ENCODE results near the gene KRT38. TPM values are rescaled to one million over a fixed set of nuclear protein-coding genes. Genes with fewer than 3 reads are reported as not detected.

Gene KRT38
- polyA plus RNA-seq, 1 experiment, result 0.72 TPM

GRCh38 chr17:41439375-41439774 lies 1.4 kb downstream of the KRT38 start:
- ChIA-PET POLR2A (interaction anchor here (0.7 kb wide), 1 partner anchor 36 kb away, joined by 4 read pairs; no protein-coding TSS in a partner anchor), CTCF (interaction anchor here (0.5 to 1.9 kb wide), 3 partner anchors 109 to 632 kb away, joined by 3 to 6 read pairs (median 5); no protein-coding TSS in a partner anchor)
- H3K4me3 ChIP-seq (ENCODE audit: low read depth, low read length), result no peak overlapping the region
- no peaks in the 10 kb centered on the region for H3K36me3 ChIP-seq (ENCODE audit: control insufficient read depth, insufficient read depth, low read length)
- H3K27me3 ChIP-seq (ENCODE audit: control insufficient read depth, insufficient read depth, low read length), result no peaks in the 10 kb centered on the region
- no peak for DNase-seq (ENCODE audit: low read depth)
- no peak for TF ChIP-seq CTCF (IDR thresholded peaks at IDR 0.05; ENCODE audit: insufficient read depth, low read depth, low read length)

DNA sequence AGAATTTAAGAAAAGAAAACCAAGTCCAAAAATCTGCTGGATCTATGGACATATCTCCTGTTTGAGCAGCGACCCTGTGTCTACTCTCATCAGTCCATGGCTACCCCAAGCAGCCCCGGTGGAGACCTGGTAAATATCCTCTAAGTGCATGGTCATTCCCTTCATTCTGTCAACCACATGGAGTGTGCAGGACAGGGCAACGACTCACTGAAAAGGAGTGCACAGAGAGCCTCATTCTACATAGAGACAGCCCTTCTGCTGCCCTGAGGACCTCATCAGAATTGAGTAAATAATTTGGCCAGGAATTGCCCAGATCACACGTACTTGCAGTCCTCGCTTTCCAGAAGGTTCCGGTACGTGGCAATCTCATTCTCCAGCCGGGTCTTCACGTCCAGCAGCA lies 3.0 kb downstream of the KRT38 start:
- H3K4me3 ChIP-seq (ENCODE audit: low read depth, low read length), result no peak overlapping the region
- CTCF ChIA-PET, result no interaction called here
- POLR2A ChIA-PET, result interaction anchor here (0.7 kb wide), 1 partner anchor 63 kb away, joined by 3 read pairs; no protein-coding TSS in a partner anchor
- H3K36me3 ChIP-seq (ENCODE audit: control insufficient read depth, insufficient read depth, low read length), result no peaks in the 10 kb centered on the region
- no peaks in the 10 kb centered on the region for H3K27me3 ChIP-seq (ENCODE audit: control insufficient read depth, insufficient read depth, low read length)
- no peak for DNase-seq (ENCODE audit: low read depth)
- TF ChIP-seq CTCF (IDR thresholded peaks at IDR 0.05; ENCODE audit: insufficient read depth, low read depth, low read length), result no peak

- ChIA-PET POLR2A (no interaction called here), CTCF (interaction anchor here (1.0 to 1.2 kb wide), 2 partner anchors 10 to 19 kb away, joined by 3 read pairs; no protein-coding TSS in a partner anchor)
- Histone ChIP-seq H3K36me3 (ENCODE audit: control insufficient read depth, insufficient read depth, low read length) (no peaks in the 10 kb centered on the region), H3K4me3 (ENCODE audit: low read depth, low read length) (no peak overlapping the region), H3K27me3 (ENCODE audit: control insufficient read depth, insufficient read depth, low read length) (no peaks in the 10 kb centered on the region)
- no peak for DNase-seq (ENCODE audit: low read depth)
- no peak for TF ChIP-seq CTCF (IDR thresholded peaks at IDR 0.05; ENCODE audit: insufficient read depth, low read depth, low read length)
Measured at GRCh38 chr17:41437254-41437653, 3.5 kb downstream of the KRT38 start.

GRCh38 chr17:41434415-41434814 lies 6.4 kb downstream of the KRT38 start:
- POLR2A ChIA-PET, result no interaction called here
- CTCF ChIA-PET, result interaction anchor here (1.1 kb wide), 1 partner anchor 113 kb away, joined by 4 read pairs; no protein-coding TSS in a partner anchor
- DNase-seq (ENCODE audit: low read depth), result no peak
- TF ChIP-seq CTCF (IDR thresholded peaks at IDR 0.05; ENCODE audit: insufficient read depth, low read depth, low read length), result no peak
- Histone ChIP-seq H3K27me3 (ENCODE audit: control insufficient read depth, insufficient read depth, low read length) (no peaks in the 10 kb centered on the region), H3K36me3 (ENCODE audit: control insufficient read depth, insufficient read depth, low read length) (no peaks in the 10 kb centered on the region), H3K4me3 (ENCODE audit: low read depth, low read length) (no peak overlapping the region)

GRCh38 chr17:41434005-41434404 lies 6.8 kb downstream of the KRT38 start:
- ChIA-PET POLR2A (no interaction called here), CTCF (interaction anchor here (1.1 kb wide), 1 partner anchor 114 kb away, joined by 4 read pairs; no protein-coding TSS in a partner anchor)
- no peak for DNase-seq (ENCODE audit: low read depth)
- no peak for TF ChIP-seq CTCF (IDR thresholded peaks at IDR 0.05; ENCODE audit: insufficient read depth, low read depth, low read length)
- Histone ChIP-seq H3K36me3 (ENCODE audit: control insufficient read depth, insufficient read depth, low read length) (no peaks in the 10 kb centered on the region), H3K27me3 (ENCODE audit: control insufficient read depth, insufficient read depth, low read length) (no peaks in the 10 kb centered on the region), H3K4me3 (ENCODE audit: low read depth, low read length) (no peak overlapping the region)

All from BJ (cell line).